Measurements from ENCODE around the gene OVCA2. TPM values are rescaled to one million over a fixed set of nuclear protein-coding genes. Genes with fewer than 3 reads are reported as not detected.
A peak's percentile ranks its signal among the peaks of the same experiment; 100 is the strongest.

The OVCA2 gene
- 24.9 TPM for polyA plus RNA-seq (2013, experiment 1 of 2)
- polyA plus RNA-seq (2013, experiment 2 of 2), result 23.5 TPM

GRCh38 chr17:2041561-2042389 lies at the start of gene OVCA2:
OVCA2 (plus strand) TSS chr17:2042022; CDS start chr17:2042048, 26 bp downstream.
- no peaks in the 10 kb centered on the region for H3K9me3 ChIP-seq (ENCODE audit: insufficient read depth, low read depth, low read length)
- peak within 1 kb of the TSS; percentile 83 for H3K9ac ChIP-seq (ENCODE audit: low read depth, low read length)
- no peaks in the 10 kb centered on the region for H3K4me1 ChIP-seq (ENCODE audit: insufficient read depth, low read length)
- peak within 1 kb of the TSS; percentile 80 for H3K4me3 ChIP-seq (ENCODE audit: low read length)
- peaks cover 11% of the 10 kb centered on the region for H3K36me3 ChIP-seq (ENCODE audit: insufficient read depth, low read length)
- under 1% methylated on average over 93 of the region's 93 CpGs for whole genome bisulfite sequencing
- peak within 1 kb of the TSS; percentile 77 for H3K27ac ChIP-seq (ENCODE audit: low read depth, low read length)
- H3K27me3 ChIP-seq (ENCODE audit: insufficient read depth, low read length), result no peaks in the 10 kb centered on the region; the same call in 1 of the 2 replicates

- no peaks in the 10 kb centered on the region for H3K36me3 ChIP-seq (ENCODE audit: insufficient read depth, low read length)
- WGBS, result 86% methylated on average over 10 of the region's 10 CpGs
- H3K27ac ChIP-seq (ENCODE audit: low read depth, low read length), result no peak overlapping the region
- no peaks in the 10 kb centered on the region for H3K9me3 ChIP-seq (ENCODE audit: insufficient read depth, low read depth, low read length)
- H3K4me3 ChIP-seq (ENCODE audit: low read length), result no peak overlapping the region
- H3K9ac ChIP-seq (ENCODE audit: low read depth, low read length), result no peak overlapping the region
- peaks cover 26% of the 10 kb centered on the region for H3K27me3 ChIP-seq (ENCODE audit: insufficient read depth, low read length)
- H3K4me1 ChIP-seq (ENCODE audit: insufficient read depth, low read length), result peaks cover 15% of the 10 kb centered on the region
Measured at GRCh38 chr17:1992541-1992940, 49.3 kb upstream of the OVCA2 start.

- H3K4me3 ChIP-seq (ENCODE audit: low read length), result no peak overlapping the region
- peaks cover 16% of the 10 kb centered on the region for H3K4me1 ChIP-seq (ENCODE audit: insufficient read depth, low read length)
- no peaks in the 10 kb centered on the region for H3K36me3 ChIP-seq (ENCODE audit: insufficient read depth, low read length)
- WGBS, result 92% methylated on average over 4 of the region's 4 CpGs
- H3K9ac ChIP-seq (ENCODE audit: low read depth, low read length), result no peak overlapping the region
- H3K27me3 ChIP-seq (ENCODE audit: insufficient read depth, low read length), result peaks cover 43% of the 10 kb centered on the region
- H3K27ac ChIP-seq (ENCODE audit: low read depth, low read length), result no peak overlapping the region
- no peaks in the 10 kb centered on the region for H3K9me3 ChIP-seq (ENCODE audit: insufficient read depth, low read depth, low read length)
Measured at GRCh38 chr17:1994707-1995106, 47.1 kb upstream of the OVCA2 start.

GRCh38 chr17:1995321-1995892 lies 46.4 kb upstream of the OVCA2 start:
- Histone ChIP-seq H3K27me3 (ENCODE audit: insufficient read depth, low read length) (peaks cover 49% of the 10 kb centered on the region), H3K4me1 (ENCODE audit: insufficient read depth, low read length) (peaks cover 21% of the 10 kb centered on the region), H3K4me3 (ENCODE audit: low read length) (no peak overlapping the region), H3K9ac (ENCODE audit: low read depth, low read length) (no peak overlapping the region), H3K27ac (ENCODE audit: low read depth, low read length) (no peak overlapping the region), H3K36me3 (ENCODE audit: insufficient read depth, low read length) (no peaks in the 10 kb centered on the region), H3K9me3 (ENCODE audit: insufficient read depth, low read depth, low read length) (no peaks in the 10 kb centered on the region)
- 91% methylated on average over 16 of the region's 16 CpGs for WGBS

GRCh38 chr17:1995907-1996799 lies 45.7 kb upstream of the OVCA2 start:
- 80% methylated on average over 13 of the region's 14 CpGs for WGBS
- H3K9ac ChIP-seq (ENCODE audit: low read depth, low read length), result no peak overlapping the region
- H3K4me3 ChIP-seq (ENCODE audit: low read length), result no peak overlapping the region
- H3K9me3 ChIP-seq (ENCODE audit: insufficient read depth, low read depth, low read length), result no peaks in the 10 kb centered on the region
- H3K27ac ChIP-seq (ENCODE audit: low read depth, low read length), result no peak overlapping the region; the same call in 1 of the 2 replicates
- peaks cover 49% of the 10 kb centered on the region for H3K27me3 ChIP-seq (ENCODE audit: insufficient read depth, low read length)
- H3K4me1 ChIP-seq (ENCODE audit: insufficient read depth, low read length), result peaks cover 21% of the 10 kb centered on the region
- no peaks in the 10 kb centered on the region for H3K36me3 ChIP-seq (ENCODE audit: insufficient read depth, low read length)

GRCh38 chr17:1996800-1997288 lies 45.0 kb upstream of the OVCA2 start:
- no peak overlapping the region for H3K9ac ChIP-seq (ENCODE audit: low read depth, low read length)
- H3K4me3 ChIP-seq (ENCODE audit: low read length), result no peak overlapping the region
- peaks cover 21% of the 10 kb centered on the region for H3K4me1 ChIP-seq (ENCODE audit: insufficient read depth, low read length)
- H3K36me3 ChIP-seq (ENCODE audit: insufficient read depth, low read length), result no peaks in the 10 kb centered on the region
- H3K27me3 ChIP-seq (ENCODE audit: insufficient read depth, low read length), result peaks cover 49% of the 10 kb centered on the region
- WGBS, result 63% methylated on average over 9 of the region's 9 CpGs
- H3K9me3 ChIP-seq (ENCODE audit: insufficient read depth, low read depth, low read length), result no peaks in the 10 kb centered on the region
- H3K27ac ChIP-seq (ENCODE audit: low read depth, low read length), result no peak overlapping the region; the same call in 1 of the 2 replicates

GRCh38 chr17:1997289-1997926 lies 44.4 kb upstream of the OVCA2 start:
- Histone ChIP-seq H3K4me3 (ENCODE audit: low read length) (peak overlapping the region; percentile 54; the same call in 1 of the 2 replicates), H3K9ac (ENCODE audit: low read depth, low read length) (no peak overlapping the region), H3K4me1 (ENCODE audit: insufficient read depth, low read length) (peaks cover 21% of the 10 kb centered on the region), H3K9me3 (ENCODE audit: insufficient read depth, low read depth, low read length) (no peaks in the 10 kb centered on the region), H3K36me3 (ENCODE audit: insufficient read depth, low read length) (no peaks in the 10 kb centered on the region), H3K27ac (ENCODE audit: low read depth, low read length) (no peak overlapping the region), H3K27me3 (ENCODE audit: insufficient read depth, low read length) (peaks cover 49% of the 10 kb centered on the region)
- 31% methylated on average over 21 of the region's 22 CpGs for WGBS

- H3K9me3 ChIP-seq (ENCODE audit: insufficient read depth, low read depth, low read length), result no peaks in the 10 kb centered on the region
- 2% methylated on average over 86 of the region's 92 CpGs for WGBS
- no peak overlapping the region for H3K27ac ChIP-seq (ENCODE audit: low read depth, low read length)
- peaks cover 21% of the 10 kb centered on the region for H3K4me1 ChIP-seq (ENCODE audit: insufficient read depth, low read length)
- H3K27me3 ChIP-seq (ENCODE audit: insufficient read depth, low read length), result peaks cover 49% of the 10 kb centered on the region
- no peaks in the 10 kb centered on the region for H3K36me3 ChIP-seq (ENCODE audit: insufficient read depth, low read length)
- H3K9ac ChIP-seq (ENCODE audit: low read depth, low read length), result peak overlapping the region; percentile 50; the same call in 1 of the 2 replicates
- H3K4me3 ChIP-seq (ENCODE audit: low read length), result peak overlapping the region; percentile 54
Measured at GRCh38 chr17:1997927-1998742, 43.7 kb upstream of the OVCA2 start.

GRCh38 chr17:1999557-2000251 lies 42.1 kb upstream of the OVCA2 start:
- WGBS, result 43% methylated on average over 13 of the region's 13 CpGs

More at GRCh38 chr17:1999557-2000251, 42.1 kb upstream of the OVCA2 start:
- peaks cover 21% of the 10 kb centered on the region for H3K4me1 ChIP-seq (ENCODE audit: insufficient read depth, low read length)
- H3K27me3 ChIP-seq (ENCODE audit: insufficient read depth, low read length), result peaks cover 44% of the 10 kb centered on the region
- H3K36me3 ChIP-seq (ENCODE audit: insufficient read depth, low read length), result no peaks in the 10 kb centered on the region
- no peak overlapping the region for H3K27ac ChIP-seq (ENCODE audit: low read depth, low read length)
- H3K4me3 ChIP-seq (ENCODE audit: low read length), result no peak overlapping the region
- no peaks in the 10 kb centered on the region for H3K9me3 ChIP-seq (ENCODE audit: insufficient read depth, low read depth, low read length)
- H3K9ac ChIP-seq (ENCODE audit: low read depth, low read length), result no peak overlapping the region

Data from HUES64 (cell line).